Stimulated activated CD8-positive, alpha-beta memory T cell treated with anti-CD3 and anti-CD28 coated beads, Interleukin-2, amount 100 ng/mL, for 1 hour (primary cell): Measurements from ENCODE around the gene MEGF11.
"Not testable (repeated sequence)": the region's sequence is repeated elsewhere in the genome, so short reads cannot be mapped to it uniquely, and the experiment has no call there.

Experiments
- DNase-seq, 2 donors: peaks; one replicate each; pipeline ENCODE4 v3.0.0-alpha.2; 2020; ENCODE audit warnings: low read depth in 2 of 2

Gene MEGF11

GRCh38 chr15:65976196-65976595 lies 277.4 kb downstream of the MEGF11 start:
- DNase-seq, result not testable (repeated sequence)

- DNase-seq, result no peak
Observed at GRCh38 chr15:65971741-65971995, 281.9 kb downstream of the MEGF11 start.

GRCh38 chr15:65970937-65971740 lies 282.4 kb downstream of the MEGF11 start:
- no peak for DNase-seq

- DNase-seq, result no peak
Observed at GRCh38 chr15:65969865-65970816, 283.4 kb downstream of the MEGF11 start.

- DNase-seq, result no peak
Observed at GRCh38 chr15:65968511-65968910, 285.0 kb downstream of the MEGF11 start.

- DNase-seq, result no peak
Observed at GRCh38 chr15:65964792-65965433, 288.6 kb downstream of the MEGF11 start.

- DNase-seq, result no peak
Observed at GRCh38 chr15:65963911-65964482, 289.6 kb downstream of the MEGF11 start.

GRCh38 chr15:65963358-65963757 lies 290.2 kb downstream of the MEGF11 start:
- DNase-seq, result no peak

GRCh38 chr15:65962187-65962586 lies 291.4 kb downstream of the MEGF11 start:
- DNase-seq, result no peak

GRCh38 chr15:65960586-65960985 lies 293.0 kb downstream of the MEGF11 start:
- no peak for DNase-seq

- no peak for DNase-seq
Observed at GRCh38 chr15:65958835-65959234, 294.7 kb downstream of the MEGF11 start.

GRCh38 chr15:65957451-65957850 lies 296.1 kb downstream of the MEGF11 start:
- no peak for DNase-seq

GRCh38 chr15:65956899-65957298 lies 296.7 kb downstream of the MEGF11 start:
- DNase-seq, result no peak

GRCh38 chr15:65956307-65956706 lies 297.2 kb downstream of the MEGF11 start:
- no peak for DNase-seq

GRCh38 chr15:65954289-65954741 lies 299.2 kb downstream of the MEGF11 start:
- DNase-seq, result no peak

GRCh38 chr15:65953622-65954021 lies 299.9 kb downstream of the MEGF11 start:
- no peak for DNase-seq

GRCh38 chr15:65952391-65953053 lies 301.0 kb downstream of the MEGF11 start:
- DNase-seq, result no peak

GRCh38 chr15:65951007-65951406 lies 302.5 kb downstream of the MEGF11 start:
- DNase-seq, result no peak

- no peak for DNase-seq
Observed at GRCh38 chr15:65949491-65949890, 304.1 kb downstream of the MEGF11 start.

GRCh38 chr15:65949011-65949410 lies 304.5 kb downstream of the MEGF11 start:
- no peak for DNase-seq

GRCh38 chr15:65948383-65948782 lies 305.2 kb downstream of the MEGF11 start:
- no peak for DNase-seq
